SK-N-SH (cell line): ENCODE data around the gene UCP3. TPM values are rescaled to one million over a fixed set of nuclear protein-coding genes. Genes with fewer than 3 reads are reported as not detected.

Experiments used
- CTCF ChIA-PET: fragments of 300-600, 350-600 bp; formaldehyde crosslinking; extraction: SDS; loops from one replicate; lab custom pipeline; 2021; lab: Yijun Ruan, JAX
- POLR2A ChIA-PET: fragments of 350-600 bp; sonication (Branson Sonifier 250); formaldehyde crosslinking; extraction: SDS; loops from one replicate; lab custom pipeline; 2020; ENCODE audit warnings: antibody characterized with exemption, inconsistent platforms; lab: Yijun Ruan, JAX
- DNase-seq: peaks from one replicate; pipeline ENCODE4 v3.0.0; 2012
- H2AFZ ChIP-seq: fragments of 200-600 bp; sonication (generic); 2 replicates; pipeline ENCODE4 v1.8.1; 2016; ENCODE audit warnings: antibody characterized with exemption, mild to moderate bottlenecking, low read depth
- H3F3A ChIP-seq: fragments of 200-600 bp; sonication (generic); replicated peaks from 2 replicates; pipeline ENCODE3; 2016; ENCODE audit warnings: antibody characterized with exemption, mild to moderate bottlenecking; ENCODE audit not compliant: insufficient read depth
- H3K27ac ChIP-seq, 2 experiments: fragments of 200-500 bp in 1 of 2; fragments of 200-600 bp in 1 of 2; sonication (Bioruptor generic) in 1 of 2; sonication (generic), shearing (Covaris generic) in 1 of 2; 2 replicates each; pipeline versions ENCODE4 v1.5.1 to v1.6.1; 2014 to 2016; ENCODE audit warnings: low read depth in 2 of 2, inconsistent platforms in 1 of 2, low read length in 1 of 2, mild to moderate bottlenecking in 1 of 2, mixed read lengths in 1 of 2
- H3K27me3 ChIP-seq: fragments of 200-600 bp; sonication (generic), shearing (Covaris generic); 2 replicates; pipeline ENCODE4 v1.6.1; 2016; ENCODE audit warnings: mixed run types; ENCODE audit not compliant: insufficient read depth
- H3K36me3 ChIP-seq, 2 experiments: fragments of 200-500 bp in 1 of 2; fragments of 200-600 bp in 1 of 2; sonication (Bioruptor generic) in 1 of 2; sonication (generic) in 1 of 2; replicated peaks in 1 of 2; 2 replicates each; pipeline versions ENCODE3 to v1.5.1; 2014 to 2016; ENCODE audit warnings: low read length in 1 of 2, mild to moderate bottlenecking in 1 of 2; ENCODE audit not compliant: insufficient read depth in 2 of 2, control insufficient read depth in 1 of 2
- H3K4me1 ChIP-seq, 2 experiments: fragments of 200-500 bp in 1 of 2; fragments of 200-600 bp in 1 of 2; sonication (Bioruptor generic) in 1 of 2; sonication (generic), shearing (Covaris generic) in 1 of 2; 2 replicates each; pipeline versions ENCODE4 v1.5.1 to v1.6.1; 2014 to 2016; ENCODE audit warnings: low read depth in 1 of 2, low read length in 1 of 2, mixed run types in 1 of 2; ENCODE audit not compliant: insufficient read depth in 2 of 2, control insufficient read depth in 1 of 2
- H3K4me2 ChIP-seq: fragments of 200-600 bp; sonication (generic), shearing (Covaris generic); 2 replicates; pipeline ENCODE4 v1.6.1; 2017; ENCODE audit warnings: mixed run types
- H3K4me3 ChIP-seq, 2 experiments: fragments of 200-500 bp in 1 of 2; fragments of 200-600 bp in 1 of 2; sonication (Bioruptor generic) in 1 of 2; sonication (generic), shearing (Covaris generic) in 1 of 2; 2 replicates each; pipeline versions ENCODE4 v1.5.1 to v1.8.1; 2014 to 2016; ENCODE audit warnings: low read depth in 2 of 2, inconsistent platforms in 1 of 2, low read length in 1 of 2, mild to moderate bottlenecking in 1 of 2, mixed read lengths in 1 of 2, moderate library complexity in 1 of 2
- H3K79me2 ChIP-seq: fragments of 200-600 bp; sonication (generic); 2 replicates; pipeline ENCODE4 v1.8.1; 2017; ENCODE audit warnings: mild to moderate bottlenecking; ENCODE audit not compliant: insufficient read depth
- H3K9ac ChIP-seq: fragments of 200-600 bp; sonication (generic); 2 replicates; pipeline ENCODE4 v1.6.1; 2017; ENCODE audit warnings: mixed run types
- H3K9me2 ChIP-seq: fragments of 200-600 bp; sonication (generic); 2 replicates; pipeline ENCODE4 v1.6.1; 2017; ENCODE audit warnings: mixed run types
- H3K9me3 ChIP-seq: fragments of 200-600 bp; sonication (generic); 2 replicates; pipeline ENCODE4 v1.6.1; 2017; ENCODE audit warnings: mixed run types, mild to moderate bottlenecking, moderate library complexity
- H4K20me1 ChIP-seq: fragments of 200-600 bp; sonication (generic); 2 replicates; pipeline ENCODE4 v1.6.1; 2017; ENCODE audit warnings: mild to moderate bottlenecking, mixed run types; ENCODE audit not compliant: insufficient read depth
- CHD2 ChIP-seq: fragments of 150-350 bp; IDR thresholded peaks from 2 replicates; pipeline ENCODE4 v1.6.1; 2018; ENCODE audit warnings: low read length; ENCODE audit not compliant: partially characterized antibody
- FOSL2 ChIP-seq: IDR thresholded peaks from 2 replicates; pipeline ENCODE4 v1.4.0; 2012; ENCODE audit warnings: low read depth, mild to moderate bottlenecking, moderate library complexity, borderline replicate concordance
- GATA2 ChIP-seq: sonication (generic); formaldehyde crosslinking; IDR thresholded peaks from 2 replicates; pipeline ENCODE4 v1.5.0; 2020; ENCODE audit warnings: mild to moderate bottlenecking, missing genetic modification reagents
- MXI1 ChIP-seq: IDR thresholded peaks from 2 replicates; pipeline ENCODE4 v1.6.1; 2012; ENCODE audit warnings: mild to moderate bottlenecking, low read depth, low read length, improper control_type of control experiment
- NFIC ChIP-seq: IDR thresholded peaks from 2 replicates; pipeline ENCODE4 v1.4.0; 2012; ENCODE audit warnings: borderline replicate concordance
- RAD21 ChIP-seq: IDR thresholded peaks from 2 replicates; pipeline ENCODE4 v1.6.1; 2012; ENCODE audit warnings: mild to moderate bottlenecking, low read length
- RXRA ChIP-seq: IDR thresholded peaks from 2 replicates; pipeline ENCODE4 v1.4.0; 2012; ENCODE audit warnings: low read depth, mild to moderate bottlenecking, borderline replicate concordance
- TAF1 ChIP-seq: IDR thresholded peaks from 2 replicates; pipeline ENCODE4 v1.6.1; 2012; ENCODE audit warnings: low read depth, mild to moderate bottlenecking, low read length, moderate library complexity, borderline replicate concordance
- TCF12 ChIP-seq: IDR thresholded peaks from 2 replicates; pipeline ENCODE4 v1.4.0; 2012
- USF2 ChIP-seq: fragments of 150-350 bp; IDR thresholded peaks from 2 replicates; pipeline ENCODE4 v1.6.1; 2017; ENCODE audit warnings: antibody characterized with exemption, low read length, low read depth, borderline replicate concordance
- WGBS: methylation state at CpG from one replicate; pipeline ENCODE4 v1.1.6; 2017; ENCODE audit warnings: low lambda C conversion rate; 5-methylcytosine and 5-hydroxymethylcytosine counted together
- polyA plus RNA-seq, 3 experiments: library from polyadenylated mRNA; depleted of rRNA; stranded (reverse); fragments of >200 nt; gene quantifications; 2 replicates each; pipeline ENCODE4 v1.2.3, GENCODE V29; 2012
- TF ChIP-seq, protein P1 (sequence below): IDR thresholded peaks from 2 replicates; pipeline ENCODE4 v1.6.1; 2012; ENCODE audit warnings: mild to moderate bottlenecking, low read depth, low read length, moderate library complexity

The UCP3 gene
- polyA plus RNA-seq, 1 of the 3 experiments (the other 2 are of a cell fraction) = 1.2 TPM

GRCh38 chr11:74004759-74005615, 3.9 kb downstream of the UCP3 start:
- ChIA-PET POLR2A (no interaction called here), CTCF (interaction anchor here (0.6 kb wide), 1 partner anchor 718 kb away, joined by 3 read pairs; no protein-coding TSS in a partner anchor)
- no peaks in the 10 kb centered on the region for H3K79me2 ChIP-seq
- 86% methylated on average over 11 of the region's 11 CpGs for WGBS
- TF ChIP-seq NFIC = no peak
- TF ChIP-seq, protein P1, sequence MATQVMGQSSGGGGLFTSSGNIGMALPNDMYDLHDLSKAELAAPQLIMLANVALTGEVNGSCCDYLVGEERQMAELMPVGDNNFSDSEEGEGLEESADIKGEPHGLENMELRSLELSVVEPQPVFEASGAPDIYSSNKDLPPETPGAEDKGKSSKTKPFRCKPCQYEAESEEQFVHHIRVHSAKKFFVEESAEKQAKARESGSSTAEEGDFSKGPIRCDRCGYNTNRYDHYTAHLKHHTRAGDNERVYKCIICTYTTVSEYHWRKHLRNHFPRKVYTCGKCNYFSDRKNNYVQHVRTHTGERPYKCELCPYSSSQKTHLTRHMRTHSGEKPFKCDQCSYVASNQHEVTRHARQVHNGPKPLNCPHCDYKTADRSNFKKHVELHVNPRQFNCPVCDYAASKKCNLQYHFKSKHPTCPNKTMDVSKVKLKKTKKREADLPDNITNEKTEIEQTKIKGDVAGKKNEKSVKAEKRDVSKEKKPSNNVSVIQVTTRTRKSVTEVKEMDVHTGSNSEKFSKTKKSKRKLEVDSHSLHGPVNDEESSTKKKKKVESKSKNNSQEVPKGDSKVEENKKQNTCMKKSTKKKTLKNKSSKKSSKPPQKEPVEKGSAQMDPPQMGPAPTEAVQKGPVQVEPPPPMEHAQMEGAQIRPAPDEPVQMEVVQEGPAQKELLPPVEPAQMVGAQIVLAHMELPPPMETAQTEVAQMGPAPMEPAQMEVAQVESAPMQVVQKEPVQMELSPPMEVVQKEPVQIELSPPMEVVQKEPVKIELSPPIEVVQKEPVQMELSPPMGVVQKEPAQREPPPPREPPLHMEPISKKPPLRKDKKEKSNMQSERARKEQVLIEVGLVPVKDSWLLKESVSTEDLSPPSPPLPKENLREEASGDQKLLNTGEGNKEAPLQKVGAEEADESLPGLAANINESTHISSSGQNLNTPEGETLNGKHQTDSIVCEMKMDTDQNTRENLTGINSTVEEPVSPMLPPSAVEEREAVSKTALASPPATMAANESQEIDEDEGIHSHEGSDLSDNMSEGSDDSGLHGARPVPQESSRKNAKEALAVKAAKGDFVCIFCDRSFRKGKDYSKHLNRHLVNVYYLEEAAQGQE = no peak
- TF ChIP-seq TCF12 = no peak
- no peak for TF ChIP-seq USF2
- no peak for TF ChIP-seq RXRA
- TF ChIP-seq RAD21 = no peak
- no peak for TF ChIP-seq FOSL2
- no peak for TF ChIP-seq CHD2
- TF ChIP-seq GATA2 (CRISPR knock-in tag) = no peak
- no peak for TF ChIP-seq TAF1
- no peak for TF ChIP-seq MXI1
- H4K20me1 ChIP-seq = no peaks in the 10 kb centered on the region
- H3K27ac ChIP-seq = no peak overlapping the region
- no peak overlapping the region for H2AFZ ChIP-seq
- no peak overlapping the region for H3K4me3 ChIP-seq
- H3K4me1 ChIP-seq = no peaks in the 10 kb centered on the region
- no peak overlapping the region for H3K4me2 ChIP-seq
- H3K9ac ChIP-seq = no peak overlapping the region
- no peaks in the 10 kb centered on the region for H3K9me2 ChIP-seq
- no peaks in the 10 kb centered on the region for H3K9me3 ChIP-seq
- DNase-seq = no peak
- H3K27me3 ChIP-seq = no peaks in the 10 kb centered on the region
- H3K36me3 ChIP-seq = peaks cover 0 to 12% of the 10 kb centered on the region in 2 experiments
- H3F3A ChIP-seq = no peaks in the 10 kb centered on the region
